ENCODE results near the gene DAZAP1. TPM values are rescaled to one million over a fixed set of nuclear protein-coding genes. Genes with fewer than 3 reads are reported as not detected.

Gene DAZAP1
- total and polyA plus RNA-seq, 9 donors: 29.6 to 113 (median 77.4) TPM

DNA sequence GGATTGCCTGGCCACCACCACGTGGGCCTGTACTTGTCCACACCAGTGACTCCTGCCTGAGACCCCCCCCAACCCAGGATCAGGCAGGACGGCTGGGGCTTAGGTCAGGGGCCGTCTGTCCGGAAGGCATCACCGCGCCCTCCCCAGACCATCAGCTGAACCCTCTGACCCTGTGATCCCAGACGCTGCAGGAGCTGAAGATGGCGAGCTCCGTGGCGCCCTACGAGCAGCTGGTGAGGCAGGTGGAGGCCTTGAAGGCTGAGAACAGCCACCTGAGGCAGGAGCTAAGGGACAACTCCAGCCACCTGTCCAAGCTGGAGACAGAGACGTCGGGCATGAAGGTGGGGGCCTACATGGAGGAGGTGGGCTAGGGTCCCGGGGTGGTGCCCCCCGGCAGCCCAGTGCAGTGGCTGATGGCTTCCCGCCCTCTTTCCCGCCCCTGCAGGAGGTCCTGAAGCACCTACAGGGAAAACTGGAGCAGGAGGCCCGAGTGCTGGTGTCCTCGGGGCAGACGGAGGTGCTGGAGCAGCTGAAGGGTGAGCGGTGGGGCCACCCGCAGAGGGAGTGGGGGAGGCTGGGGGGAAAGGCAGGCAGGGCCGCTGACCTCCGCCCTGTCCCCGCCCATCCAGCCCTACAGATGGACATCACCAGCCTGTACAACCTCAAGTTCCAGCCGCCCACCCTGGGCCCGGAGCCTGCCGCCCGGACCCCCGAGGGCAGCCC is 45.6 kb downstream of the DAZAP1 start:
- intact Hi-C loops (cut with DNase I): no loop called here
- TF ChIP-seq POLR2A (IDR thresholded peaks at IDR 0.05) (no peak), EP300 (IDR thresholded peaks at IDR 0.05) (no peak)
- TF ChIP-seq, protein P1, sequence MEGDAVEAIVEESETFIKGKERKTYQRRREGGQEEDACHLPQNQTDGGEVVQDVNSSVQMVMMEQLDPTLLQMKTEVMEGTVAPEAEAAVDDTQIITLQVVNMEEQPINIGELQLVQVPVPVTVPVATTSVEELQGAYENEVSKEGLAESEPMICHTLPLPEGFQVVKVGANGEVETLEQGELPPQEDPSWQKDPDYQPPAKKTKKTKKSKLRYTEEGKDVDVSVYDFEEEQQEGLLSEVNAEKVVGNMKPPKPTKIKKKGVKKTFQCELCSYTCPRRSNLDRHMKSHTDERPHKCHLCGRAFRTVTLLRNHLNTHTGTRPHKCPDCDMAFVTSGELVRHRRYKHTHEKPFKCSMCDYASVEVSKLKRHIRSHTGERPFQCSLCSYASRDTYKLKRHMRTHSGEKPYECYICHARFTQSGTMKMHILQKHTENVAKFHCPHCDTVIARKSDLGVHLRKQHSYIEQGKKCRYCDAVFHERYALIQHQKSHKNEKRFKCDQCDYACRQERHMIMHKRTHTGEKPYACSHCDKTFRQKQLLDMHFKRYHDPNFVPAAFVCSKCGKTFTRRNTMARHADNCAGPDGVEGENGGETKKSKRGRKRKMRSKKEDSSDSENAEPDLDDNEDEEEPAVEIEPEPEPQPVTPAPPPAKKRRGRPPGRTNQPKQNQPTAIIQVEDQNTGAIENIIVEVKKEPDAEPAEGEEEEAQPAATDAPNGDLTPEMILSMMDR (IDR thresholded peaks at IDR 0.05): no peak
- no peak for DNase-seq
- H3K27me3 ChIP-seq: peaks cover 7% of the 10 kb centered on the region
- WGBS, 3 donors: 38 to 54% (median 53%) methylated on average over 28 to 30 of the region's 30 CpGs
- no peaks in the 10 kb centered on the region for H3K36me3 ChIP-seq
- H3K9me3 ChIP-seq: no peaks in the 10 kb centered on the region
- no peak overlapping the region for H3K27ac ChIP-seq
- peaks cover 1% of the 10 kb centered on the region for H3K4me1 ChIP-seq (ENCODE audit: insufficient read depth)
- no peak overlapping the region for H3K4me3 ChIP-seq

DNA sequence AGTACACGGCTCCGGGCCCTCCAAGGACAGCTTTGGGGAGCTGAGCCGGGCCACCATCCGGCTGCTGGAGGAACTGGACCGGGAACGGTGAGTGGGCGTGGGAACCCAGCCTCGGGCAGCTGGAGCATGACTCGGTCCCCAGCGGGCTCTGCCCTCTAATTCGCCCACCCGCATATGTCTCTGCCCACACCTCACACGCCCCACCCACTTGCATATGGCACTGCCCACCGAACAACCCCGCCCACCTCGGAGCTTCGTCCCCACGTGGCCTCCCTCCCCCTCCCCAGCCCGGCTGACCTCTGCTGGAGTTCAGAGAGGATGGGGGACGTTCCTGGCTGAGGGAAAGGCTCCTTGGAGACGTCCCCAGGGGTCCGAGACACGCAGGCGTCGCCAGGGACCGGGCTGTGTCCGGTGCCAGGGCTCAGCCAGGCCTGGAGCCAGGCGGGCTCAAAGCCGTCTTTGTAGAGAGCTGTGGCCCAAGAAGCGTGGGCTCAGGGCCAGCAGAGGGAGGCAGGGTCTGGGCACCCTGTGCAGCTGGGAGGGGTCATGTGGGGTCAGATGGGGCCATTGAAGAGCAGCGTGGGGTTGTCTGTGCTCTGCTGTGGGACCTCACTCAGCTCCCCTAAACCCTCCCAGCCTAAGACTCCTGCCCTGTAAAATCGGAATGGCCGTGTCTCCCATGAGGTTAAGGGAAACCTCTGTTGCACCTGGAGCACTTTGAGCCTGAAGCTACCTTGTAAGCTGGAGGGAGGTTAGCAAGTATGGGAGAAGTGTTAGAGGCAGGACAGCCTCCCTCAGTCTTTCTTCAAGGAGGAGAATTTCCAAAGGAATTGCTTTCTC is 46.4 kb downstream of the DAZAP1 start:
- intact Hi-C loops (cut with DNase I): no loop called here
- TF ChIP-seq EP300 (IDR thresholded peaks at IDR 0.05) (no peak), POLR2A (IDR thresholded peaks at IDR 0.05) (no peak)
- TF ChIP-seq, protein P1 (IDR thresholded peaks at IDR 0.05): no peak
- no peaks in the 10 kb centered on the region for H3K36me3 ChIP-seq
- H3K9me3 ChIP-seq: no peaks in the 10 kb centered on the region
- peaks cover 1% of the 10 kb centered on the region for H3K4me1 ChIP-seq (ENCODE audit: insufficient read depth)
- no peak overlapping the region for H3K4me3 ChIP-seq
- no peak overlapping the region for H3K27ac ChIP-seq
- 9 to 22% (median 20%) methylated on average over 33 of the region's 33 CpGs for WGBS, 3 donors
- DNase-seq: no peak
- peaks cover 7% of the 10 kb centered on the region for H3K27me3 ChIP-seq

DNA sequence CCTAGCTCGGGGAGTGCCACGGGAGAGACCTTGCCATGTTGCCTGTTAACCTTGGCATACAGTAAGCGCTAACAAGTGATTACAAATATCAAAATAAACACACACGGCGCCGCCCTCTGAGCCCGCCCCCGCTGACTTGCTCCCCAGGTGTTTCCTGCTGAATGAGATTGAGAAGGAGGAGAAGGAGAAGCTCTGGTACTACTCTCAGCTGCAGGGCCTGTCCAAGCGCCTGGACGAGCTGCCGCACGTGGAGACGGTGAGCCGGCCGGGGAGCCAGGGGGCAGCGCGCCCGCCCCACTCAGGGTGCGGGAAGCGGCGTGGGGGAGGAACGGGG is 47.6 kb downstream of the DAZAP1 start:
- no peak overlapping the region for H3K4me3 ChIP-seq
- no peaks in the 10 kb centered on the region for H3K36me3 ChIP-seq
- peaks cover 7% of the 10 kb centered on the region for H3K27me3 ChIP-seq
- no peak for DNase-seq
- H3K9me3 ChIP-seq: no peaks in the 10 kb centered on the region
- intact Hi-C loops (cut with DNase I): no loop called here
- no peak overlapping the region for H3K27ac ChIP-seq
- no peak for TF ChIP-seq EP300 (IDR thresholded peaks at IDR 0.05)
- no peak for TF ChIP-seq POLR2A (IDR thresholded peaks at IDR 0.05)
- TF ChIP-seq, protein P1 (IDR thresholded peaks at IDR 0.05): no peak
- H3K4me1 ChIP-seq (ENCODE audit: insufficient read depth): peaks cover 1% of the 10 kb centered on the region
- WGBS, 3 donors: 2 to 11% (median 4%) methylated on average over 22 of the region's 22 CpGs

DNA sequence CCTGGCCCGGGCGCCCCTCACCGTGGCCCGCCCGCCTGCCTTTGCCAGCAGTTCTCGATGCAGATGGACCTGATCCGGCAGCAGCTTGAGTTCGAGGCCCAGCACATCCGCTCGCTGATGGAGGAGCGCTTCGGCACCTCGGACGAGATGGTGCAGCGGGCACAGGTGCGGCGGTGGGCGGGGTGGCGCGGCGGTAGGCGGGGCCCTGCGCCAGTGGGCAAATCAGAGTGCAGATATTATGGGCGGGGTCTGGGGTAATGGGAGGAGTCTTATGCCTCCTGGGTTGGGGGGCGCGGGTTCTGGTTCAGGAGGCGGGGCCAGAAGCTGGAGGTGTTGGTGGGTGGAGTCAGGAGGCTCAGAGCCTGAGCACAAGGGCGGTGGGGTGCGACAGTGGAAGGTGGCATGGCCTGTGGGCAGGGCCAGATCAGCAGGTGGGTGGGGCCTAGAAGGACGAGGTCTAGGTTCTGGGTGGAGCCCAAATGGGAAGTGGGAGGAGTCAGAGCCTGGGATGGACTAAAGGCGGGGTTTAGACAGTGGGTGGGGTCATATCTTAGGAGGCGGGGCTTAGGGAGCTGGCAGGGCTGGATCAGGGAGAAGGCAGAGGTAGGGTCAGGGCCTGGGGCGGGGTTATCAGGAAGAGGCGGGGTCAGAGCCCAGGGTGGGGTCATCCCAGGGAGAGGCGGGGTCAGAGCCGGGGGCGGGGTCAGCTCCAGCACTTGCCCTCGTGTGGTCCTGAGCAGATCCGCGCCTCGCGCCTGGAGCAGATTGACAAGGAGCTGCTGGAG is 48.1 kb downstream of the DAZAP1 start:
- TF ChIP-seq EP300 (IDR thresholded peaks at IDR 0.05): no peak
- no peak for TF ChIP-seq POLR2A (IDR thresholded peaks at IDR 0.05)
- TF ChIP-seq, protein P1 (IDR thresholded peaks at IDR 0.05): no peak
- no peaks in the 10 kb centered on the region for H3K36me3 ChIP-seq
- 5 to 12% (median 6%) methylated on average over 40 to 42 of the region's 42 CpGs for WGBS, 3 donors
- no peak overlapping the region for H3K4me3 ChIP-seq
- intact Hi-C loops (cut with DNase I): no loop called here
- H3K9me3 ChIP-seq: no peaks in the 10 kb centered on the region
- peak in 1 of 5 donors; percentile 58 for DNase-seq
- no peak overlapping the region for H3K27ac ChIP-seq
- H3K27me3 ChIP-seq: peaks cover 7% of the 10 kb centered on the region
- H3K4me1 ChIP-seq (ENCODE audit: insufficient read depth): peaks cover 1% of the 10 kb centered on the region

Data from ovary (tissue), 9 donors.